ENCODE results near the gene FANCM.

Gene FANCM, protein sequence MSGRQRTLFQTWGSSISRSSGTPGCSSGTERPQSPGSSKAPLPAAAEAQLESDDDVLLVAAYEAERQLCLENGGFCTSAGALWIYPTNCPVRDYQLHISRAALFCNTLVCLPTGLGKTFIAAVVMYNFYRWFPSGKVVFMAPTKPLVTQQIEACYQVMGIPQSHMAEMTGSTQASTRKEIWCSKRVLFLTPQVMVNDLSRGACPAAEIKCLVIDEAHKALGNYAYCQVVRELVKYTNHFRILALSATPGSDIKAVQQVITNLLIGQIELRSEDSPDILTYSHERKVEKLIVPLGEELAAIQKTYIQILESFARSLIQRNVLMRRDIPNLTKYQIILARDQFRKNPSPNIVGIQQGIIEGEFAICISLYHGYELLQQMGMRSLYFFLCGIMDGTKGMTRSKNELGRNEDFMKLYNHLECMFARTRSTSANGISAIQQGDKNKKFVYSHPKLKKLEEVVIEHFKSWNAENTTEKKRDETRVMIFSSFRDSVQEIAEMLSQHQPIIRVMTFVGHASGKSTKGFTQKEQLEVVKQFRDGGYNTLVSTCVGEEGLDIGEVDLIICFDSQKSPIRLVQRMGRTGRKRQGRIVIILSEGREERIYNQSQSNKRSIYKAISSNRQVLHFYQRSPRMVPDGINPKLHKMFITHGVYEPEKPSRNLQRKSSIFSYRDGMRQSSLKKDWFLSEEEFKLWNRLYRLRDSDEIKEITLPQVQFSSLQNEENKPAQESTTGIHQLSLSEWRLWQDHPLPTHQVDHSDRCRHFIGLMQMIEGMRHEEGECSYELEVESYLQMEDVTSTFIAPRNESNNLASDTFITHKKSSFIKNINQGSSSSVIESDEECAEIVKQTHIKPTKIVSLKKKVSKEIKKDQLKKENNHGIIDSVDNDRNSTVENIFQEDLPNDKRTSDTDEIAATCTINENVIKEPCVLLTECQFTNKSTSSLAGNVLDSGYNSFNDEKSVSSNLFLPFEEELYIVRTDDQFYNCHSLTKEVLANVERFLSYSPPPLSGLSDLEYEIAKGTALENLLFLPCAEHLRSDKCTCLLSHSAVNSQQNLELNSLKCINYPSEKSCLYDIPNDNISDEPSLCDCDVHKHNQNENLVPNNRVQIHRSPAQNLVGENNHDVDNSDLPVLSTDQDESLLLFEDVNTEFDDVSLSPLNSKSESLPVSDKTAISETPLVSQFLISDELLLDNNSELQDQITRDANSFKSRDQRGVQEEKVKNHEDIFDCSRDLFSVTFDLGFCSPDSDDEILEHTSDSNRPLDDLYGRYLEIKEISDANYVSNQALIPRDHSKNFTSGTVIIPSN (N-terminal part only)

DNA sequence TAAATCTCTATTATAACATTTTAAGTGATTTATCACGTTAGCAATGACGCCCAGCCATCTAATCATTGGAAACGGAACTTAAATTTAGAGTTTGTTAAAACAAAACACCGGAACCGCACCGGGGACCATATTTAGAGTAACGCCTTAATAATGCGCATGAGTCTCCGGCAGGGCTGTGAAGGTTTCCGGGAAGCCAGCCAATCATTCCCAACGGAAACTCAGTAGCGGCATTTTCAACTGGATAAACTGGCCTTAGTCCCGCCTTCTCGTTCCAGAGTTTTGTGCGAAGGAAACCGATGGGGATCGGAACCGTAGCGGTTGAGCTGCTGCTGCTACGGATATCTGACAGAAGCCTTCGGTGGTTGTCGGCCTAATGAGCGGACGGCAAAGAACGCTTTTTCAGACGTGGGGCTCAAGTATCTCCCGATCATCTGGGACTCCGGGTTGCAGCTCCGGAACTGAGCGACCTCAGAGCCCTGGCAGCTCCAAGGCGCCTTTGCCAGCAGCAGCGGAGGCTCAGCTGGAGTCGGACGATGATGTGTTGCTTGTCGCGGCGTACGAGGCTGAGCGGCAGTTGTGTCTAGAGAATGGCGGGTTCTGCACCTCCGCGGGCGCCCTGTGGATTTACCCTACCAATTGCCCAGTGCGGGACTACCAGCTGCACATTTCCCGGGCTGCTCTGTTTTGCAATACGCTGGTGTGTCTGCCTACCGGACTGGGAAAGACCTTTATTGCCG lies at the start of gene FANCM:
Gene FANCM, plus strand, starts transcription at position 272 of the 737 bp plus-strand sequence. Its CDS starts 102 bp downstream, at position 374.
- DNase-seq (ENCODE audit: low read depth): peak; percentile 99
- H3K4me3 ChIP-seq (ENCODE audit: control insufficient read depth, low read depth, low read length): peak within 1 kb of the TSS; percentile 95
- TF ChIP-seq, protein P1, sequence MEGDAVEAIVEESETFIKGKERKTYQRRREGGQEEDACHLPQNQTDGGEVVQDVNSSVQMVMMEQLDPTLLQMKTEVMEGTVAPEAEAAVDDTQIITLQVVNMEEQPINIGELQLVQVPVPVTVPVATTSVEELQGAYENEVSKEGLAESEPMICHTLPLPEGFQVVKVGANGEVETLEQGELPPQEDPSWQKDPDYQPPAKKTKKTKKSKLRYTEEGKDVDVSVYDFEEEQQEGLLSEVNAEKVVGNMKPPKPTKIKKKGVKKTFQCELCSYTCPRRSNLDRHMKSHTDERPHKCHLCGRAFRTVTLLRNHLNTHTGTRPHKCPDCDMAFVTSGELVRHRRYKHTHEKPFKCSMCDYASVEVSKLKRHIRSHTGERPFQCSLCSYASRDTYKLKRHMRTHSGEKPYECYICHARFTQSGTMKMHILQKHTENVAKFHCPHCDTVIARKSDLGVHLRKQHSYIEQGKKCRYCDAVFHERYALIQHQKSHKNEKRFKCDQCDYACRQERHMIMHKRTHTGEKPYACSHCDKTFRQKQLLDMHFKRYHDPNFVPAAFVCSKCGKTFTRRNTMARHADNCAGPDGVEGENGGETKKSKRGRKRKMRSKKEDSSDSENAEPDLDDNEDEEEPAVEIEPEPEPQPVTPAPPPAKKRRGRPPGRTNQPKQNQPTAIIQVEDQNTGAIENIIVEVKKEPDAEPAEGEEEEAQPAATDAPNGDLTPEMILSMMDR (conservative IDR thresholded peaks at IDR 0.05; ENCODE audit: control insufficient read depth, insufficient read depth, low read depth, low read length): no peak

DNA sequence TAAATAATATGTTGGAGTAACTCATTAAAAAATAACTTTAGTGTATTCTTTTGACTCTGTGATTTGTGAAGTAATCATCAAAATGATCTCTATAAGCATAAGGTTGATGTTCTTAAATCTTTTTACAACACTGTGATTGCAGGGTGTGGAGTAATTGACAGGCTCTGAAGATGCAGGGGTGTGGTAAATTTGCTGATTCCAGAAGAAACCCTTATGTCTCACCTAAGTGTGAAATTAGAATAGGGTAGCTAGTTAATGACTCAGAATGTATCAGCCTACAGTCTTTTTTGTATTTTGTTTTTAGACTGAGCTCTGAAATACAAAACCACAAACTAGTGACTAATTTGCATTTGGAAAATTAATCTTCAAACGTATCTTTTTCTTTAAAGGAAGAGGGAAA lies 45.9 kb upstream of the FANCM start:
- peak; percentile 76 for DNase-seq (ENCODE audit: low read depth)
- TF ChIP-seq, protein P1 (conservative IDR thresholded peaks at IDR 0.05; ENCODE audit: control insufficient read depth, insufficient read depth, low read depth, low read length): no peak
- H3K4me3 ChIP-seq (ENCODE audit: control insufficient read depth, low read depth, low read length): no peak overlapping the region

DNA sequence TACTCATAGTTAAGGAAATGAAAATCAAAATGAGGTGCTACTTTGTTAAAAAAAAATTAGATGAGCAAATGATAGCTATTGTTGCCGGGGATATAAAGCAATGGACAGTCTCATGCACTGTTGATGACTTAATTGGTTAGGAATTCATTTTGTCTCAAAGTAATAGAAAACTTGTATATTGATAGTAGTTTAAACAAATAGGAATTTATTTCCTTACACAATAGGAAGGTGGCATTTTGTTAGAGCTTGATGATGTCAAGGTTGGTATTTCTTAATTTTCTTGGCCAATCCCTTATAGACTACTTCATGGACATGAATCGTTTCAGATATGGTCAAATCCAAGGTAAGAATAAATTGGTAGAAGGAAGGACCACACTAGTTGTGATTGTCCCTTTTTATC lies 44.0 kb upstream of the FANCM start:
- no peak overlapping the region for H3K4me3 ChIP-seq (ENCODE audit: control insufficient read depth, low read depth, low read length)
- TF ChIP-seq, protein P1 (conservative IDR thresholded peaks at IDR 0.05; ENCODE audit: control insufficient read depth, insufficient read depth, low read depth, low read length): no peak
- peak; percentile 40 for DNase-seq (ENCODE audit: low read depth)

DNA sequence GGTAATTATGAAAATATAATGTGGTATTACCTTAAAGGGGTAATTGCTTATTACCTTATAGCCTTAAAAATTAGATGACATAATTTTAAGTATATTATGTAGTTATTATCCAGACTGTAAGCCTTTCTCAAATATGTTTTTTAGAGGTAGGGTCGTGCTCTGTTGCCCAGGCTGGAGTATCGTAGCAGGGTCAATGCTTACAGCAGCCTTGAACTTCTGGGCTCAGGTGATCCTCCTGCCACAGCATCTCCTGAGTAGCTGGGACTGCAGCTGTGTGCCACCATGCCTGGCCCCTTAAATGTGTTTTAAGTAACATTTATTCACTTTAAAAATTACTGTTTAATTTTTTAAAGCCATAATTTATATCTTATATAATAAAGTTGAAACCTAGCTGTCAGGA lies 41.5 kb upstream of the FANCM start:
- DNase-seq (ENCODE audit: low read depth): no peak
- H3K4me3 ChIP-seq (ENCODE audit: control insufficient read depth, low read depth, low read length): no peak overlapping the region
- TF ChIP-seq, protein P1 (conservative IDR thresholded peaks at IDR 0.05; ENCODE audit: control insufficient read depth, insufficient read depth, low read depth, low read length): no peak

DNA sequence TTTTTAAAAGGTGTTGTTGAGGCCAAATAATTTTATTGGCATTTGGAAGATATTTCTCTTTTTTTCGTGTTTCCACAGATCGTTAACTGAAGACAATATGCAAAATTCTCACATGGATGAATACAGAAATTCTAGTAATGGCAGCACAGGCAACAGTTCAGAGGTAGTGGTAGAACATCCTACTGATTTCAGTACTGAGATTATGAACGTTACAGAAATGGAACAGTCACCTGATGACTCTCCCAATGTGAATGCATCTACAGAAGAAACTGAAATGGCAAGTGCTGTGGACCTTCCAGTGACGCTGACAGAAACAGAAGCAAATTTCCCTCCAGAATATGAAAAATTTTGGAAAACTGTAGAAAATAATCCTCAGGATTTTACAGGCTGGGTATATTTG lies 40.6 kb upstream of the FANCM start:
- TF ChIP-seq, protein P1 (conservative IDR thresholded peaks at IDR 0.05; ENCODE audit: control insufficient read depth, insufficient read depth, low read depth, low read length): no peak
- no peak overlapping the region for H3K4me3 ChIP-seq (ENCODE audit: control insufficient read depth, low read depth, low read length)
- DNase-seq (ENCODE audit: low read depth): no peak

Measured in fibroblast of mammary gland (primary cell).